Fibroblast of lung (primary cell): ENCODE measurements around the gene ZNF710.

Source experiments
- CTCF ChIP-seq, 2 donors: IDR thresholded peaks in 1 of 2; conservative IDR thresholded peaks in 1 of 2; 1 replicate in 1 of 2; 2 replicates in 1 of 2; pipeline ENCODE4 v1.5.1; 2011 to 2012; ENCODE audit warnings: low read length in 2 of 2, control low read depth in 1 of 2, inconsistent platforms in 1 of 2, low read depth in 1 of 2, mild to moderate bottlenecking in 1 of 2
- EZH2 ChIP-seq: IDR thresholded peaks from 2 replicates; pipeline ENCODE4 v1.5.1; 2012; ENCODE audit warnings: low read length, control low read depth, mild to moderate bottlenecking; ENCODE audit errors: missing control alignments

- TF ChIP-seq CTCF (conservative IDR thresholded peaks at IDR 0.05 in 1 of 2, IDR thresholded peaks at IDR 0.05 in 1 of 2; ENCODE audit: low read depth in 1 of 2, low read length in 2 of 2) (no peak), EZH2 (no peak)
Observed at GRCh38 chr15:90007076-90007460, 5.9 kb downstream of the ZNF710 start.
